ENCODE data around the gene CCDC174. TPM values are rescaled to one million over a fixed set of nuclear protein-coding genes. Genes with fewer than 3 reads are reported as not detected.

Gene CCDC174
- total and polyA plus RNA-seq, 2 of the 4 experiments (the other 2 are of a cell fraction) = 5.9 to 9.6 TPM

- no peak overlapping the region for H3K14ac ChIP-seq (replicated peaks; ENCODE audit: low read depth, low read length)
- ChIA-PET CTCF (no interaction called here), POLR2A (ENCODE audit: unreplicated experiment) (no interaction called here)
- no peaks in the 10 kb centered on the region for H3K36me3 ChIP-seq (ENCODE audit: control insufficient read depth, insufficient read depth, low read length)
- H3K4me1 ChIP-seq (ENCODE audit: control insufficient read depth, insufficient read depth, low read length) = no peaks in the 10 kb centered on the region
- intact Hi-C loops (cut with micrococcal nuclease) (no loop called here), in situ Hi-C loops (cut with MboI; ENCODE audit: low sequenced_read_pairs) (no loop called here), dilution Hi-C loops (cut with HindIII; ENCODE audit: low sequenced_read_pairs, unreplicated experiment) (no loop called here)
- no peak overlapping the region for H3K56ac ChIP-seq (ENCODE audit: extremely low read depth, insufficient read depth, low read length)
- H2BK15ac ChIP-seq (ENCODE audit: low read depth, low read length) = no peak overlapping the region
- H3K9me3 ChIP-seq (ENCODE audit: control insufficient read depth, insufficient read depth, low read length) = peaks cover 4% of the 10 kb centered on the region; the same call in 1 of the 2 replicates
- no peak overlapping the region for H3K4ac ChIP-seq (ENCODE audit: low read depth, low read length)
- no peak overlapping the region for H3K27ac ChIP-seq (ENCODE audit: insufficient read depth, low read length)
- H3K4me2 ChIP-seq (ENCODE audit: low read depth, low read length) = peak overlapping the region; percentile 40; the same call in 1 of the 2 replicates
- no peaks in the 10 kb centered on the region for H3K79me1 ChIP-seq (ENCODE audit: low read depth in 1 of 2, low read length in 2 of 2)
- no peaks in the 10 kb centered on the region for H4K20me1 ChIP-seq (ENCODE audit: insufficient read depth, low read length)
- peaks cover 45% of the 10 kb centered on the region for H3K27me3 ChIP-seq (ENCODE audit: control insufficient read depth, insufficient read depth, low read length)
- H2AK5ac ChIP-seq (ENCODE audit: low read depth, low read length) = no peak overlapping the region
- DNase-seq = no peak
- no peak overlapping the region for H3K4me3 ChIP-seq (ENCODE audit: insufficient read depth, low read depth, low read length)
- no peak overlapping the region for H3K9ac ChIP-seq (ENCODE audit: low read depth, low read length)
- H3K23ac ChIP-seq (ENCODE audit: low read depth, low read length) = no peak overlapping the region
- H4K91ac ChIP-seq (ENCODE audit: insufficient read depth, low read depth, low read length) = no peak overlapping the region
- no peak overlapping the region for H4K8ac ChIP-seq (ENCODE audit: low read depth in 2 of 2, low read length in 2 of 2)
- H2BK20ac ChIP-seq (ENCODE audit: low read depth, low read length) = no peak overlapping the region
- no peak overlapping the region for H3K18ac ChIP-seq (ENCODE audit: low read depth, low read length)
- TF ChIP-seq USF2 (IDR thresholded peaks at IDR 0.05; ENCODE audit: low read depth, low read length) (no peak), CTCF (conservative IDR thresholded peaks at IDR 0.05; ENCODE audit: low read depth, low read length) (no peak), MAZ (IDR thresholded peaks at IDR 0.05; ENCODE audit: borderline replicate concordance, low read depth, low read length) (no peak), ELK1 (IDR thresholded peaks at IDR 0.05; ENCODE audit: borderline replicate concordance, low read depth, low read length) (no peak), RCOR1 (IDR thresholded peaks at IDR 0.05; ENCODE audit: insufficient replicate concordance, low read length) (no peak), RAD21 (IDR thresholded peaks at IDR 0.05; ENCODE audit: low read length) (no peak), MAFK (IDR thresholded peaks at IDR 0.05; ENCODE audit: low read depth, low read length) (no peak), RFX5 (IDR thresholded peaks at IDR 0.05; ENCODE audit: low read depth, low read length) (no peak), BHLHE40 (IDR thresholded peaks at IDR 0.05; ENCODE audit: low read depth, low read length) (no peak), MXI1 (IDR thresholded peaks at IDR 0.05; ENCODE audit: borderline replicate concordance, low read depth, low read length) (no peak), NFE2L2 (IDR thresholded peaks at IDR 0.05; ENCODE audit: low read depth, low read length) (no peak)
- BruUV-seq (replicated peaks) = no TSS peak
- no peak; the same call in 1 of the 2 replicates for ATAC-seq (ENCODE audit: low read depth)
- H2BK5ac ChIP-seq (ENCODE audit: low read depth, low read length, poor library complexity, severe bottlenecking) = no peak overlapping the region
- 1% methylated on average over 18 of the region's 66 CpGs; no CpG with 5 or more reads in 1 of the 2 experiments for WGBS, 2 experiments (ENCODE audit: extremely low coverage in 2 of 2, insufficient read length in 1 of 2)
- H2AK9ac ChIP-seq (replicated peaks; ENCODE audit: low read depth, low read length, poor library complexity) = no peak overlapping the region
- H4K5ac ChIP-seq (ENCODE audit: low read depth, low read length) = no peak overlapping the region
- H2BK120ac ChIP-seq (ENCODE audit: low read depth, low read length) = no peak overlapping the region
- H2AFZ ChIP-seq (replicated peaks; ENCODE audit: low read length, poor library complexity) = peak overlapping the region; percentile 51
- H3K9me1 ChIP-seq (ENCODE audit: insufficient read depth, low read length) = no peaks in the 10 kb centered on the region
These were observed 49.4 kb upstream of the CCDC174 start for GRCh38 chr3:14602006-14602803.

Data from IMR-90 (cell line).